Liver (tissue), 3 donors: Measurements from ENCODE around the gene KCNIP4.

Experiments
- FOXA1 ChIP-seq: IDR thresholded peaks from 2 replicates; pipeline ENCODE4 v1.6.1; 2016; ENCODE audit warnings: antibody characterized with exemption
- GABPA ChIP-seq, 2 donors: IDR thresholded peaks in 1 of 2; conservative IDR thresholded peaks in 1 of 2; 2 replicates each; pipeline ENCODE4 v1.6.1; 2016; ENCODE audit warnings: antibody characterized with exemption in 2 of 2, mild to moderate bottlenecking in 1 of 2, moderate library complexity in 1 of 2
- HNF4G ChIP-seq: IDR thresholded peaks from 2 replicates; pipeline ENCODE4 v1.6.1; 2016; ENCODE audit warnings: antibody characterized with exemption
- JUND ChIP-seq, 2 donors: IDR thresholded peaks; 2 replicates each; pipeline ENCODE4 v1.6.1; 2016; ENCODE audit warnings: antibody characterized with exemption in 2 of 2
- RAD21 ChIP-seq, 2 donors: IDR thresholded peaks; 2 replicates each; pipeline ENCODE4 v1.6.1; 2016; ENCODE audit warnings: antibody characterized with exemption in 2 of 2, mild to moderate bottlenecking in 2 of 2
- TF ChIP-seq, protein P1 (sequence below): fragments of 150-350 bp; IDR thresholded peaks from 2 replicates; pipeline ENCODE4 v1.5.1; 2017; ENCODE audit warnings: improper control_type of control experiment, low read depth, low read length; ENCODE audit not compliant: missing input control
- TF ChIP-seq, protein P2 (sequence below): IDR thresholded peaks from 2 replicates; pipeline ENCODE4 v1.6.1; 2016; ENCODE audit warnings: antibody characterized with exemption, mild to moderate bottlenecking
- TF ChIP-seq, protein P3 (sequence below): IDR thresholded peaks from 2 replicates; pipeline ENCODE4 v1.6.1; 2016; ENCODE audit warnings: antibody characterized with exemption
- TF ChIP-seq, protein P4 (sequence below): IDR thresholded peaks from 2 replicates; pipeline ENCODE4 v1.6.1; 2016; ENCODE audit warnings: antibody characterized with exemption
- donor health status: healthy.
- donor health status: healthy.

DNA sequence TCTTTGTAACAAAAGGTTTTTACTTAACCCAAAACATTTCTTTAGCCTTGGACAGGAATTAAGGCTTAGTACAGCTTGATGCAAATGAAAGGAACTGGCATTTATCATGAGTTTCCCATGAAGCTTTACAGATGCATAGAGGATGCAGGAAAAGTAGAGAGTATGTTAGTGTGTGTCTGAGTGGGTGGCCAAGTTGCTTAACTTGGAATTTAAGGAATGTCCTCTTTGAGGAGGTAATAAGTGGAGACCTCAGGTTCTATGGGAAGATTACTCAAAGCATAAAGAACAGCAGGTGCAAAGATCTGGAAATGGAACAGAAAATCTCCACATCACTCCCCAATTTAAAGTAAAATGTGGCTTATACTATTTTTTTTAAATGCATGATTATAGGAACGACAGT lies 457.9 kb downstream of the KCNIP4 start:
- TF ChIP-seq, protein P1, sequence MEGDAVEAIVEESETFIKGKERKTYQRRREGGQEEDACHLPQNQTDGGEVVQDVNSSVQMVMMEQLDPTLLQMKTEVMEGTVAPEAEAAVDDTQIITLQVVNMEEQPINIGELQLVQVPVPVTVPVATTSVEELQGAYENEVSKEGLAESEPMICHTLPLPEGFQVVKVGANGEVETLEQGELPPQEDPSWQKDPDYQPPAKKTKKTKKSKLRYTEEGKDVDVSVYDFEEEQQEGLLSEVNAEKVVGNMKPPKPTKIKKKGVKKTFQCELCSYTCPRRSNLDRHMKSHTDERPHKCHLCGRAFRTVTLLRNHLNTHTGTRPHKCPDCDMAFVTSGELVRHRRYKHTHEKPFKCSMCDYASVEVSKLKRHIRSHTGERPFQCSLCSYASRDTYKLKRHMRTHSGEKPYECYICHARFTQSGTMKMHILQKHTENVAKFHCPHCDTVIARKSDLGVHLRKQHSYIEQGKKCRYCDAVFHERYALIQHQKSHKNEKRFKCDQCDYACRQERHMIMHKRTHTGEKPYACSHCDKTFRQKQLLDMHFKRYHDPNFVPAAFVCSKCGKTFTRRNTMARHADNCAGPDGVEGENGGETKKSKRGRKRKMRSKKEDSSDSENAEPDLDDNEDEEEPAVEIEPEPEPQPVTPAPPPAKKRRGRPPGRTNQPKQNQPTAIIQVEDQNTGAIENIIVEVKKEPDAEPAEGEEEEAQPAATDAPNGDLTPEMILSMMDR, result no peak
- TF ChIP-seq FOXA1, result no peak
- TF ChIP-seq, protein P2, sequence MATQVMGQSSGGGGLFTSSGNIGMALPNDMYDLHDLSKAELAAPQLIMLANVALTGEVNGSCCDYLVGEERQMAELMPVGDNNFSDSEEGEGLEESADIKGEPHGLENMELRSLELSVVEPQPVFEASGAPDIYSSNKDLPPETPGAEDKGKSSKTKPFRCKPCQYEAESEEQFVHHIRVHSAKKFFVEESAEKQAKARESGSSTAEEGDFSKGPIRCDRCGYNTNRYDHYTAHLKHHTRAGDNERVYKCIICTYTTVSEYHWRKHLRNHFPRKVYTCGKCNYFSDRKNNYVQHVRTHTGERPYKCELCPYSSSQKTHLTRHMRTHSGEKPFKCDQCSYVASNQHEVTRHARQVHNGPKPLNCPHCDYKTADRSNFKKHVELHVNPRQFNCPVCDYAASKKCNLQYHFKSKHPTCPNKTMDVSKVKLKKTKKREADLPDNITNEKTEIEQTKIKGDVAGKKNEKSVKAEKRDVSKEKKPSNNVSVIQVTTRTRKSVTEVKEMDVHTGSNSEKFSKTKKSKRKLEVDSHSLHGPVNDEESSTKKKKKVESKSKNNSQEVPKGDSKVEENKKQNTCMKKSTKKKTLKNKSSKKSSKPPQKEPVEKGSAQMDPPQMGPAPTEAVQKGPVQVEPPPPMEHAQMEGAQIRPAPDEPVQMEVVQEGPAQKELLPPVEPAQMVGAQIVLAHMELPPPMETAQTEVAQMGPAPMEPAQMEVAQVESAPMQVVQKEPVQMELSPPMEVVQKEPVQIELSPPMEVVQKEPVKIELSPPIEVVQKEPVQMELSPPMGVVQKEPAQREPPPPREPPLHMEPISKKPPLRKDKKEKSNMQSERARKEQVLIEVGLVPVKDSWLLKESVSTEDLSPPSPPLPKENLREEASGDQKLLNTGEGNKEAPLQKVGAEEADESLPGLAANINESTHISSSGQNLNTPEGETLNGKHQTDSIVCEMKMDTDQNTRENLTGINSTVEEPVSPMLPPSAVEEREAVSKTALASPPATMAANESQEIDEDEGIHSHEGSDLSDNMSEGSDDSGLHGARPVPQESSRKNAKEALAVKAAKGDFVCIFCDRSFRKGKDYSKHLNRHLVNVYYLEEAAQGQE, result no peak
- TF ChIP-seq JUND (IDR thresholded peaks at IDR 0.05), result no peak
- TF ChIP-seq GABPA (IDR thresholded peaks at IDR 0.05 in 1 of 2, conservative IDR thresholded peaks at IDR 0.05 in 1 of 2), result no peak
- TF ChIP-seq HNF4G, result no peak
- TF ChIP-seq, protein P3, sequence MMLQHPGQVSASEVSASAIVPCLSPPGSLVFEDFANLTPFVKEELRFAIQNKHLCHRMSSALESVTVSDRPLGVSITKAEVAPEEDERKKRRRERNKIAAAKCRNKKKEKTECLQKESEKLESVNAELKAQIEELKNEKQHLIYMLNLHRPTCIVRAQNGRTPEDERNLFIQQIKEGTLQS, result no peak
- TF ChIP-seq, protein P4, sequence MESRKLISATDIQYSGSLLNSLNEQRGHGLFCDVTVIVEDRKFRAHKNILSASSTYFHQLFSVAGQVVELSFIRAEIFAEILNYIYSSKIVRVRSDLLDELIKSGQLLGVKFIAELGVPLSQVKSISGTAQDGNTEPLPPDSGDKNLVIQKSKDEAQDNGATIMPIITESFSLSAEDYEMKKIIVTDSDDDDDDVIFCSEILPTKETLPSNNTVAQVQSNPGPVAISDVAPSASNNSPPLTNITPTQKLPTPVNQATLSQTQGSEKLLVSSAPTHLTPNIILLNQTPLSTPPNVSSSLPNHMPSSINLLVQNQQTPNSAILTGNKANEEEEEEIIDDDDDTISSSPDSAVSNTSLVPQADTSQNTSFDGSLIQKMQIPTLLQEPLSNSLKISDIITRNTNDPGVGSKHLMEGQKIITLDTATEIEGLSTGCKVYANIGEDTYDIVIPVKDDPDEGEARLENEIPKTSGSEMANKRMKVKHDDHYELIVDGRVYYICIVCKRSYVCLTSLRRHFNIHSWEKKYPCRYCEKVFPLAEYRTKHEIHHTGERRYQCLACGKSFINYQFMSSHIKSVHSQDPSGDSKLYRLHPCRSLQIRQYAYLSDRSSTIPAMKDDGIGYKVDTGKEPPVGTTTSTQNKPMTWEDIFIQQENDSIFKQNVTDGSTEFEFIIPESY, result no peak
- no peak for TF ChIP-seq RAD21 (IDR thresholded peaks at IDR 0.05)
